Muscle of back (tissue), 13 donors: ENCODE measurements around the gene TUSC2. TPM values are rescaled to one million over a fixed set of nuclear protein-coding genes. Genes with fewer than 3 reads are reported as not detected.

Experiments used
- DNase-seq, 3 donors: peaks; one replicate each; pipeline versions ENCODE4 v3.0.0 to v3.0.0-alpha.2; 2013
- long read RNA-seq, 9 donors: transcript quantifications; one replicate each; lab custom pipeline, GENCODE V29; 2026
- polyA plus RNA-seq, 10 donors: library from polyadenylated mRNA; unstranded; fragments of 120-200 nt; gene quantifications; one replicate each; pipeline ENCODE4 v1.2.1, GENCODE V29; 2013; ENCODE audit not compliant: insufficient read length in 10 of 10

The TUSC2 gene, protein sequence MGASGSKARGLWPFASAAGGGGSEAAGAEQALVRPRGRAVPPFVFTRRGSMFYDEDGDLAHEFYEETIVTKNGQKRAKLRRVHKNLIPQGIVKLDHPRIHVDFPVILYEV
- 10 to 100 TPM; 14.3 to 20.2 (median 15.9) TPM for polyA plus RNA-seq
- long read RNA-seq, donor 1, transcript TUSC2-201 (3 exons, 1,691 nt), result major isoform, 14 of 15 reads
- long read RNA-seq, donor 1, partial matches to known transcripts, result 0 of 15 reads
- long read RNA-seq, donor 1, other reads (novel, unspliced or antisense), result 0 of 15 reads
- long read RNA-seq, donor 2, transcript TUSC2-201 (3 exons, 1,691 nt), result major isoform, 7 of 7 reads
- long read RNA-seq, donor 2, partial matches to known transcripts, result 0 of 7 reads
- long read RNA-seq, donor 2, other reads (novel, unspliced or antisense), result 0 of 7 reads
- long read RNA-seq, donor 3, result 0 reads
- long read RNA-seq, donor 4, transcript TUSC2-201 (3 exons, 1,691 nt), result major isoform, 10 of 10 reads
- long read RNA-seq, donor 4, partial matches to known transcripts, result 0 of 10 reads
- long read RNA-seq, donor 4, other reads (novel, unspliced or antisense), result 0 of 10 reads
- long read RNA-seq, donor 5, transcript TUSC2-201 (3 exons, 1,691 nt), result major isoform, 24 of 24 reads
- long read RNA-seq, donor 5, partial matches to known transcripts, result 0 of 24 reads
- long read RNA-seq, donor 5, other reads (novel, unspliced or antisense), result 0 of 24 reads
- long read RNA-seq, donor 6, transcript TUSC2-201 (3 exons, 1,691 nt), result major isoform, 18 of 18 reads
- long read RNA-seq, donor 6, partial matches to known transcripts, result 0 of 18 reads
- long read RNA-seq, donor 6, other reads (novel, unspliced or antisense), result 0 of 18 reads
- long read RNA-seq, donor 7, transcript TUSC2-201 (3 exons, 1,691 nt), result major isoform, 15 of 16 reads
- long read RNA-seq, donor 7, partial matches to known transcripts, result 0 of 16 reads
- long read RNA-seq, donor 7, other reads (novel, unspliced or antisense), result 0 of 16 reads
- long read RNA-seq, donor 8, transcript TUSC2-201 (3 exons, 1,691 nt), result major isoform, 9 of 9 reads
- long read RNA-seq, donor 8, partial matches to known transcripts, result 0 of 9 reads
- long read RNA-seq, donor 8, other reads (novel, unspliced or antisense), result 0 of 9 reads
- long read RNA-seq, donor 9, transcript TUSC2-201 (3 exons, 1,691 nt), result major isoform, 6 of 6 reads
- long read RNA-seq, donor 9, partial matches to known transcripts, result 0 of 6 reads
- long read RNA-seq, donor 9, other reads (novel, unspliced or antisense), result 0 of 6 reads

- peak; percentile 96 to 98 (median 97) for DNase-seq
Observed at GRCh38 chr3:50327943-50328691, at the start of gene TUSC2. TSS of gene TUSC2 (minus strand) at chr3:50328223. CDS start at chr3:50328099, 124 bp downstream.

- DNase-seq, result no peak
Observed at GRCh38 chr3:50375258-50375931, 47.4 kb upstream of the TUSC2 start.

GRCh38 chr3:50374363-50375257 is 46.6 kb upstream of the TUSC2 start:
- no peak for DNase-seq

DNA sequence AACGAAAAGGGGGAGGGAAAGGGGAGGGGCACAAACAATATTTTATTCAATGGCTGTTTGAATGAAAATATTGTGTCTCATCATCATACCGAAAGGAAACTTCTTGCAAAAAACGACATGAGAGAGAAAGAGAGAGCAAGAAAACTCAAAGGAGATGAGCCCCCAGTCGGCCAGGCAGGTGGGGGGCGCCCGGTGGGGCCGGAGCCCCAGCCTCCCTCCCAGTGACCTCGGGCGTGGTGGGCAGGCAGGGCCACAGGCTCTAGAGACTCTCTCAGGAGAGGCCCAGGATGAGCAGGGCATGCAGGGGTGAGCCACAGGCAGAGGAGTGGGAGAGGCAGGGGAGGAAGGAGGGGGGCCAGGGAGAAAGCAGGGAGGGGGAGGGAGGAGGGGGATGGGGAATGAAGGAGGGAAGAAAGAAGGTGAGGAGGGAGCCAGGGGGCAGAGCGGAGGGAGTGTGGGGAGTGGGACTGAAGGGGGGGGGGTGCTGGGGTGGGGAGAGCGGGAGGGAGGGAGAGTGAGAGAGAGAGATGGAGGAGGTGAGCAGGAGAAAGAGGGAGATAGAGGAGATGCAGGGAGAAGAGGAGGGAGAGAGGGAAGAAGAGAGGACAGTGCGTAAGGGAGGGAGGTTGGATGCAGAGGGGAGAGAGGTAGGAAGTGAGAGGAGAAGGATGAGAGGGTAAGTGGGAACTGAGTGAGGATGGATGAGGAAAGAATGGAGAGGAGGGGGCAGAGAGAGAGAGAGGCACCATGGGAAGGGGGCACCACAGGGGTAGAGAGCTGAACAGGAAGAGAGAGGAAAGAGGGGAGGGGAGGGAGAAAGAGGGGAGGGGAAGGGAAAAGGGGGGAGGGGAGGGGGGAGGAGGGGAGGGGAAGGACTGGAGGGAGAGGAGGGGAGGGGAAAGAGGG is 45.4 kb upstream of the TUSC2 start:
- no peak for DNase-seq

DNA sequence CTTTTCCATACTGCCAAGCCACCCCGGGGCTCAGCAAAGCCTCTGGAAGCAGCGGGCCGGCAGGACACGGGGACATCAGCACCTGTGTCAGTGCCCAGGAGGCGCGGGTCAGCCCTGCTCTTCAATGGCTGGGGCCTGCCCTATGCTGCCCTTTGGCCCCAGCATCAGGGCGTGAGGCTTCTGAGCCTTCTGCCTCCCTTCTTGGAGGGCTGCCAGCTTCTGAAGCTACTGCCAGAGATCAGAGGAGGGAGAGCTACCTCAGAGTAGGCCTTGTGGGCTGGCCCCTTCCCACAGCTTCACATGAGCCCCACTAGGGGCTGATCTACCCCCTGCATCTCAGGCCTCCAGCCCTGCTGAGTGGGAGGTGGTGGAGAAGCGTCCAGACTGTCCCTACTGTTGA is 44.3 kb upstream of the TUSC2 start:
- no peak for DNase-seq

DNA sequence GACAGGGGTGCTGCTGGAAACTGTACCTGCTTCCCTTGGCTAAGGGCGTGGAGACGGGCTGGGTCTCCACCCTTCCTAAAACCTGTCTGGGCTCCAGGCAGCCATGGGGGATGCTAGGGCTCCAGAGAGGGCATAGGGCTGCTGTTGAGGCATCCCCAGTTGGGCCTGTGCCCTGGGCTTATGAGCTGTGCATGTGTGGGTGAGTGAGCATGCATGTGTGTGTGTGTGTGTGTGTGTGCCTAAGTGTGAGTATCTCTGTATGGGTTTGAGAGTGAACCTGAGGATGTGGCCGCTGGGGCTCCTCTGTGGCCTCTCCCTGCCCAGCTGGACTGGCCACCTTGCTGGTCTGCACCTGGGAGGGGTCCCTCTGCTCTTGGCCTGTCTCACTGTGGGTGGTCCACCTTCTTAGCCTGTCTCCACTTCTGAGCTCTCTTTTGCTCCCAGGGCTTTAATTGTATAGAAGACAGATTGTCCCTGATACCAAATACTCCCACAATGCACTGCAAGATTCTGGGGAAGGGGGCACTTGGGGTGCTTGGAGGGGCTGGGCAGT is 43.2 kb upstream of the TUSC2 start:
- no peak for DNase-seq

DNA sequence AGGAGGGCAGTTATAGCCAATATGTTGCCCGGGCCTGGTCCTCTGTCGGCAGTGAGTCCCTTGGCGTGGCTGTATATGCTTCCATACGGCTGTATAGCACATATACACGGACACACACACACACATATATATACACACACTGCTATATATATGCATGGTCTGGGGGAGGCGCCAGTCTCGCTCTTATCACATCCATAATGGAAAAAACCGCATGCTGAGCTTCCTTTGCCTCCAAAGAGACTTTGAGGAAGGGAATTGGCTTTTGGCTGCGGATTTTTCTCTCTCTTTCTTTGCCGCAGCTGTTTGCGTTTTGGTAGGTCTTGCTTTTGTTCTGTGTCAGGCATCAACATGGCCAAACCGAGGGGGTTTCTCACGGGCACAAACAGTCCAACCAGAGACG is 42.6 kb upstream of the TUSC2 start:
- DNase-seq, result peak; percentile 54 to 83 (median 69)

- DNase-seq, result no peak
Observed at GRCh38 chr3:50369012-50369670, 41.1 kb upstream of the TUSC2 start.

DNA sequence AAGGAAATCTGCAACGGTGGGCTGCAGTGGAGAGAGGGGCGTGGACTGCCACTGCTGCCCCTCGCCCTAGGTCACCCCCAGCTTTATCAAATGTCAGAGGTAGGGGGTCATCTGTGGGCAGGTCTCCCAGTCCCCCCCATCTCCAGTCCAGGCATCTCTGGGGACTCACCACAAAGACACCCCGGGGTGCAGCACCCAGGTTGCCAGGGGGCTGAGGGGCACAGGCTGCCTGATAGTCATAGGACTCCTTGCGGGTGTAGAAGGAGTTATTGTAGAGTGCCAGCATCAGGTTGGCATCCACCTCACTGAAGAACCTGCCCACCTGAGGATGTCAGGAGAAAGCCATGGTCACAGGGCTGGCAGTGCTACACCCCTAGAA is 37.8 kb upstream of the TUSC2 start:
- no peak for DNase-seq

- DNase-seq, result peak; percentile 33 to 80 (median 69)
Observed at GRCh38 chr3:50365080-50365841, 37.2 kb upstream of the TUSC2 start.

- peak in 1 of 3 donors; percentile 68 for DNase-seq
Observed at GRCh38 chr3:50364573-50365079, 36.6 kb upstream of the TUSC2 start.

DNA sequence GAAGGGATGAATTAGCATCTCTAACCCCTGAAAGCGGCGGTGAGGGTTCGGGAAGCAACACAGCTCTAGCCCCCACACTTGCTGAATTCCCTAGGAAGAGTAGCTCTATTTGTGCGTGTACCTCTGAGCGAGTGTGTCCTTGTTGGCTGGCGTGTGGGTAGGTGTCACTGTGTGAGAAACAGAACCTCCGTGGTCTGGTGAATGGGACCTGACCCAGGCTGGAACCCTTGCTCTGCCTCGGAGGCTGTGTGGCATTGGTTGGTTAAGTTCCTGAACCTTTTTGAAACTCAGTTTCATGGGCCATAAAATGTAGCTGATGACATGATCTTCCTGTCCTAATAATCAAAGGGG is 31.7 kb upstream of the TUSC2 start:
- DNase-seq, result no peak

GRCh38 chr3:50358911-50359759 is 31.1 kb upstream of the TUSC2 start, which contains the start of gene TMEM115:
TSS of gene TMEM115 (minus strand) at chr3:50359521. CDS start at chr3:50359063, 458 bp downstream.
- peak; percentile 98 to 99 (median 99) for DNase-seq

GRCh38 chr3:50358355-50358910 is 30.4 kb upstream of the TUSC2 start:
- DNase-seq, result no peak

DNA sequence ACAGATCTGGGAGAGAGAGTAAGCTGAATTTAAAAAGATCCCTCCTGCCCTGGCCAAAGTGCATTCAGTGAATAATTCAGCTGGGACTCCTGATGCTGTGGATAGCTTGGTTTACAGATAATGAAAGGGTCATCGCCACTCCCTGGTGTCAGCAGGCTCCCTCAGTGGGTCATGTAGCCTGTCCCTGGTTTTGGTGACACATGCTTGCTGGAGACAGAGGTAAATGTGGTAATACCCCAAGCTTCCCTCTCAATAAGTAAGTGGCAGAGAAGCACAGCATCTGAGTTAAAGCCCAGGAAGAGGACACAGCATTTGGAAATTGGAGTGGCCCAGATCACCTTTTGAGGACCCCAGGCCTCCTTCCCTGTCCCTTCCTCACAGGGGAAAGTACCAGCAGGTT is 29.5 kb upstream of the TUSC2 start:
- DNase-seq, result no peak
